HEK293T (cell line): ENCODE results near the gene COL1A2.

ENCODE experiments used
- BHLHE40 ChIP-seq: fragments of 450-650 bp; IDR thresholded peaks from 2 replicates; pipeline ENCODE4 v1.6.1; 2016; ENCODE audit warnings: mild to moderate bottlenecking, moderate library complexity, borderline replicate concordance
- CTBP1 ChIP-seq: fragments of 450-650 bp; IDR thresholded peaks from 2 replicates; pipeline ENCODE4 v1.6.1; 2016; ENCODE audit warnings: borderline replicate concordance
- FOXA1 ChIP-seq: fragments of 450-650 bp; IDR thresholded peaks from 2 replicates; pipeline ENCODE4 v1.6.1; 2016; ENCODE audit warnings: mild to moderate bottlenecking
- FOXK2 ChIP-seq: fragments of 450-650 bp; IDR thresholded peaks from 2 replicates; pipeline ENCODE4 v1.6.1; 2016; ENCODE audit warnings: mild to moderate bottlenecking
- NFRKB ChIP-seq: fragments of 450-650 bp; IDR thresholded peaks from 2 replicates; pipeline ENCODE4 v1.6.1; 2016; ENCODE audit warnings: mild to moderate bottlenecking, moderate library complexity
- SP1 ChIP-seq: fragments of 450-650 bp; IDR thresholded peaks from 2 replicates; pipeline ENCODE4 v1.6.1; 2017
- SUZ12 ChIP-seq: fragments of 450-650 bp; IDR thresholded peaks from 2 replicates; pipeline ENCODE4 v1.6.1; 2016; ENCODE audit warnings: mild to moderate bottlenecking
- TARDBP ChIP-seq: fragments of 450-650 bp; IDR thresholded peaks from 2 replicates; pipeline ENCODE4 v1.6.1; 2016
- TF ChIP-seq, protein P1 (sequence below): fragments of 450-650 bp; IDR thresholded peaks from 2 replicates; pipeline ENCODE4 v1.6.1; 2016

DNA sequence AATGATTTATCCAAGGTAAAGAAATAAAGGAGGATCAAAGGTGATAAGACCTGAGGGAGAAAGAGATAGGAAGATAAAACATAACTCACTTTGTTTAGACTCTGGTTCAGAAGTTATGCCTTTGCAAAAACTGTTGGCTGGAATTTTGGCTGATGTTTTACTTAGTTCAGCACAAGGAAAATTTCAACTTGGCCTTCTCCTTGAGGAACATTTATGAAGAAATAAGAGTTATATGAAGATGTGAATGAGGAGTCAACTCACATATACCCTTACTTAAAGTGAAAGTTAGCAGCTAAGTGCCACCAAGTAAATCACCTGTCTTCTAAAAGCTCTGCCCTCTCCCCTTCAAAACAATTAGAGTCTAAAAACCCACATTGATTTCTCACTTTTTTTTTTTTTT, 39.7 kb upstream of the COL1A2 start:
- TF ChIP-seq TARDBP (no peak), FOXA1 (no peak), CTBP1 (no peak), BHLHE40 (no peak), FOXK2 (no peak), SP1 (no peak), NFRKB (no peak), SUZ12 (no peak)
- TF ChIP-seq, protein P1, sequence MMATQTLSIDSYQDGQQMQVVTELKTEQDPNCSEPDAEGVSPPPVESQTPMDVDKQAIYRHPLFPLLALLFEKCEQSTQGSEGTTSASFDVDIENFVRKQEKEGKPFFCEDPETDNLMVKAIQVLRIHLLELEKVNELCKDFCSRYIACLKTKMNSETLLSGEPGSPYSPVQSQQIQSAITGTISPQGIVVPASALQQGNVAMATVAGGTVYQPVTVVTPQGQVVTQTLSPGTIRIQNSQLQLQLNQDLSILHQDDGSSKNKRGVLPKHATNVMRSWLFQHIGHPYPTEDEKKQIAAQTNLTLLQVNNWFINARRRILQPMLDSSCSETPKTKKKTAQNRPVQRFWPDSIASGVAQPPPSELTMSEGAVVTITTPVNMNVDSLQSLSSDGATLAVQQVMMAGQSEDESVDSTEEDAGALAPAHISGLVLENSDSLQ = no peak
